ENCODE results near the gene RAET1L. TPM values are rescaled to one million over a fixed set of nuclear protein-coding genes. Genes with fewer than 3 reads are reported as not detected.

Gene RAET1L
- total and polyA plus RNA-seq, 2 donors (not counting 3 experiments of a cell fraction or from before 2014, with no cell fraction given): not detected

DNA sequence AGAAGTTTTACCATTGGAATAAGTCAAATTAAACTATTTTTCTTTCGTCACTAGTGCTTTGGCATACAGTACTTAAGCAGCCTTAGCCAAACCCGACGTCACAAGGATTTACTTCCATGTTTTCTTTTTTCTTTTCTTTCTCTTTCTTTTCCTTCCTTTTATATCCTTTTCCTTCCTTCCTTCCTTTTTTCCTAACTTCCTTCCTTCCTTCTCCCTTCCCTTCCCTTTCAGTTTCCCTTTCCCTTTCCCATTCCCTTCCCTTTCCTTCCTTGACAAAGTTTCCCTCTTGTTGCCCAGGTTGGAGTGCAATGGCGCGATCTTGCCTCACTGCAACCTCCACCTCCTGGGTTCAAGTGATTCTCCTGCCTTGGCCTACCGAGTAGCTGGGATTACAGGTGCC, 33.7 kb upstream of the RAET1L start:
- dilution Hi-C loops (cut with MboI; ENCODE audit: extremely low pct_ligation_motif_present, low sequenced_read_pairs): no loop called here
- TF ChIP-seq GATA2 (IDR thresholded peaks at IDR 0.05; ENCODE audit: insufficient read depth, insufficient read length, low read depth, low read length) (no peak), JUN (IDR thresholded peaks at IDR 0.05; ENCODE audit: borderline replicate concordance, insufficient read depth, insufficient read length, low read depth) (no peak), POLR2A (IDR thresholded peaks at IDR 0.05; ENCODE audit: low read depth, low read length) (no peak), FOS (IDR thresholded peaks at IDR 0.05; ENCODE audit: borderline replicate concordance, insufficient read depth, low read length) (no peak), POLR2AphosphoS5 (IDR thresholded peaks at IDR 0.05; ENCODE audit: insufficient read depth, low read depth, low read length) (no peak), MYC (IDR thresholded peaks at IDR 0.05; ENCODE audit: low read depth, low read length) (no peak)
- TF ChIP-seq, protein P1, sequence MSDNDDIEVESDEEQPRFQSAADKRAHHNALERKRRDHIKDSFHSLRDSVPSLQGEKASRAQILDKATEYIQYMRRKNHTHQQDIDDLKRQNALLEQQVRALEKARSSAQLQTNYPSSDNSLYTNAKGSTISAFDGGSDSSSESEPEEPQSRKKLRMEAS (IDR thresholded peaks at IDR 0.05; ENCODE audit: insufficient read depth, insufficient read length): no peak
- TF ChIP-seq, protein P2, sequence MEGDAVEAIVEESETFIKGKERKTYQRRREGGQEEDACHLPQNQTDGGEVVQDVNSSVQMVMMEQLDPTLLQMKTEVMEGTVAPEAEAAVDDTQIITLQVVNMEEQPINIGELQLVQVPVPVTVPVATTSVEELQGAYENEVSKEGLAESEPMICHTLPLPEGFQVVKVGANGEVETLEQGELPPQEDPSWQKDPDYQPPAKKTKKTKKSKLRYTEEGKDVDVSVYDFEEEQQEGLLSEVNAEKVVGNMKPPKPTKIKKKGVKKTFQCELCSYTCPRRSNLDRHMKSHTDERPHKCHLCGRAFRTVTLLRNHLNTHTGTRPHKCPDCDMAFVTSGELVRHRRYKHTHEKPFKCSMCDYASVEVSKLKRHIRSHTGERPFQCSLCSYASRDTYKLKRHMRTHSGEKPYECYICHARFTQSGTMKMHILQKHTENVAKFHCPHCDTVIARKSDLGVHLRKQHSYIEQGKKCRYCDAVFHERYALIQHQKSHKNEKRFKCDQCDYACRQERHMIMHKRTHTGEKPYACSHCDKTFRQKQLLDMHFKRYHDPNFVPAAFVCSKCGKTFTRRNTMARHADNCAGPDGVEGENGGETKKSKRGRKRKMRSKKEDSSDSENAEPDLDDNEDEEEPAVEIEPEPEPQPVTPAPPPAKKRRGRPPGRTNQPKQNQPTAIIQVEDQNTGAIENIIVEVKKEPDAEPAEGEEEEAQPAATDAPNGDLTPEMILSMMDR (IDR thresholded peaks at IDR 0.05; ENCODE audit: extremely low read depth in 1 of 2, insufficient read depth in 1 of 2, low read depth in 1 of 2, low read length in 2 of 2): no peak
- Histone ChIP-seq H4K20me1 (replicated peaks; ENCODE audit: control insufficient read depth, extremely low read depth, insufficient read depth, low read length) (no peaks in the 10 kb centered on the region), H3K27ac (ENCODE audit: insufficient read depth, low read depth, low read length) (no peak overlapping the region), H3K4me1 (ENCODE audit: control insufficient read depth, extremely low read depth, insufficient read depth, low read length) (no peaks in the 10 kb centered on the region), H3K9me1 (replicated peaks; ENCODE audit: control insufficient read depth, extremely low read depth, insufficient read depth, low read length) (no peaks in the 10 kb centered on the region), H3K4me3 (replicated peaks in 1 of 3; ENCODE audit: insufficient read depth in 1 of 3, low read depth in 1 of 3, low read length in 3 of 3) (no peak overlapping the region), H3K27me3 (ENCODE audit: control insufficient read depth in 2 of 2, insufficient read depth in 2 of 2, low read length in 2 of 2) (peaks cover 2 to 8% of the 10 kb centered on the region in 2 experiments), H3K36me3 (ENCODE audit: control insufficient read depth in 2 of 2, extremely low read depth in 1 of 2, insufficient read depth in 2 of 2, low read length in 2 of 2) (no peaks in the 10 kb centered on the region), H3K9ac (replicated peaks; ENCODE audit: extremely low read depth, insufficient read depth, low read length) (no peak overlapping the region), H3K79me2 (ENCODE audit: control insufficient read depth, insufficient read depth, low read length) (no peaks in the 10 kb centered on the region), H3K9me3 (replicated peaks; ENCODE audit: control insufficient read depth, insufficient read depth, low read length) (no peaks in the 10 kb centered on the region), H3K4me2 (ENCODE audit: insufficient read depth, low read length) (no peak overlapping the region), H2AFZ (ENCODE audit: low read depth, low read length) (no peak overlapping the region)
- DNase-seq (ENCODE audit: low read depth, low spot score): no peak
- CTCF ChIA-PET: no interaction called here
- intact Hi-C loops (cut with micrococcal nuclease): no loop called here
- no TSS peak for BruUV-seq (replicated peaks)
- FAIRE-seq: no peak
- POLR2A ChIA-PET: no interaction called here
